NB4 (cell line): Measurements from ENCODE around the gene TMEM196.

Experiments
- POLR2A ChIP-seq: IDR thresholded peaks from 2 replicates; pipeline ENCODE4 v1.6.1; 2011; ENCODE audit warnings: mild to moderate bottlenecking; ENCODE audit not compliant: insufficient read length; ENCODE audit errors: extremely low read depth
- TF ChIP-seq, protein P1 (sequence below): IDR thresholded peaks from one replicate; pipeline ENCODE4 v1.5.1; 2012; ENCODE audit warnings: low read depth, low read length
- TF ChIP-seq, protein P2 (sequence below): IDR thresholded peaks from 2 replicates; pipeline ENCODE4 v1.6.1; 2011; ENCODE audit warnings: low read depth, low read length

DNA sequence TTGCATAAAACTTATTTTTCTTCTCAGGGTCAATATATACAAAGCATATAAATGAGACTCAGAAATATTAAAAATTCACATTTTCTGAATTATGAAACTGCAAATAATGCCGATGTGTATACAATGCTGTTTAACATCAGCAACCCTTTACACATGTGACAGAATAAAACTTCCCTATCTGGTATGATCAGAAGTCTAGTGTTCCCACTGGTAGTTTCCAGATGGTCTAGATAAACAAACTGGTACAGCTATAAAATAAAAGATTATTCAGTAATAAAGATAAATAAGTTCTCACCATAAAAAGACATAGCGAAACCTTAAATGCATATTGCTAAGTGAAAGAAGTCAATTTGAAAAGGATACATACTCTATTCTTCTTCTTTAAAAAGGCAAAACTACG is 72.5 kb downstream of the TMEM196 start:
- TF ChIP-seq, protein P1, sequence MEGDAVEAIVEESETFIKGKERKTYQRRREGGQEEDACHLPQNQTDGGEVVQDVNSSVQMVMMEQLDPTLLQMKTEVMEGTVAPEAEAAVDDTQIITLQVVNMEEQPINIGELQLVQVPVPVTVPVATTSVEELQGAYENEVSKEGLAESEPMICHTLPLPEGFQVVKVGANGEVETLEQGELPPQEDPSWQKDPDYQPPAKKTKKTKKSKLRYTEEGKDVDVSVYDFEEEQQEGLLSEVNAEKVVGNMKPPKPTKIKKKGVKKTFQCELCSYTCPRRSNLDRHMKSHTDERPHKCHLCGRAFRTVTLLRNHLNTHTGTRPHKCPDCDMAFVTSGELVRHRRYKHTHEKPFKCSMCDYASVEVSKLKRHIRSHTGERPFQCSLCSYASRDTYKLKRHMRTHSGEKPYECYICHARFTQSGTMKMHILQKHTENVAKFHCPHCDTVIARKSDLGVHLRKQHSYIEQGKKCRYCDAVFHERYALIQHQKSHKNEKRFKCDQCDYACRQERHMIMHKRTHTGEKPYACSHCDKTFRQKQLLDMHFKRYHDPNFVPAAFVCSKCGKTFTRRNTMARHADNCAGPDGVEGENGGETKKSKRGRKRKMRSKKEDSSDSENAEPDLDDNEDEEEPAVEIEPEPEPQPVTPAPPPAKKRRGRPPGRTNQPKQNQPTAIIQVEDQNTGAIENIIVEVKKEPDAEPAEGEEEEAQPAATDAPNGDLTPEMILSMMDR: no peak
- TF ChIP-seq, protein P2, sequence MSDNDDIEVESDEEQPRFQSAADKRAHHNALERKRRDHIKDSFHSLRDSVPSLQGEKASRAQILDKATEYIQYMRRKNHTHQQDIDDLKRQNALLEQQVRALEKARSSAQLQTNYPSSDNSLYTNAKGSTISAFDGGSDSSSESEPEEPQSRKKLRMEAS: no peak
- no peak for TF ChIP-seq POLR2A
